GM18867 (cell line): Measurements from ENCODE around the gene CAMK4.

ENCODE experiments used
- ATAC-seq: cut with Tn5 transposase; IDR thresholded peaks from one replicate; pipeline ENCODE4 v1.9.1; 2021; ENCODE audit warnings: mild to moderate bottlenecking, moderate library complexity; ENCODE audit not compliant: unreplicated experiment

Gene CAMK4

DNA sequence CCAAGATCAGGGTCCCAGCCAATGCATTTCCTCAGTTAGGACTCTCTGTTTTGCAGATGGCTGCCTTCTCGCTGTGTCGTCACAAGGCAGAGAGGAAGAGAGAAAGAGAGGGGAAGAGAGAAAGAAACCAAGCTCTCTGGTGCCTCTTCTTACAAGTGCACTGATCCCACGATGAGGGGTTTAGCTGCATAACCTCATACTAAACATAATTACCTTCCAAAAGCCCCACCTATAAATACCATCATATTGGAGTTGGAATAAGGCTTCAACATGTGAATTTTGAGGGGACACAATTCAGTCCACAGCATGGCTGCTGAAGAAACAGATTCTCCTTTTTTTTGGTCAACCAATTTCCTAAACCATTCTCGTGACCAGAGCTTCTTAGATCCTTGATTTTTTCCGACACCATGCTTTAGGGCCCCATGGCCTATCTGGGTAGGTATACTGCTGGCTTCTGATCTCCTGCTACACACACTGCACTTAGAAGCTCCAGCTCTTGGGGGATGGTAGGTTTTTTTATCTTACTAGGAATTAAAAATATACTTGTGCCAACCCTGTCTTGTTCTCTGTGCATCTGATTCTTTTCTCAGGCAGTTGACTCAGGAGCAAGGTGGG lies 5.1 kb downstream of the CAMK4 start:
- ATAC-seq = no peak

DNA sequence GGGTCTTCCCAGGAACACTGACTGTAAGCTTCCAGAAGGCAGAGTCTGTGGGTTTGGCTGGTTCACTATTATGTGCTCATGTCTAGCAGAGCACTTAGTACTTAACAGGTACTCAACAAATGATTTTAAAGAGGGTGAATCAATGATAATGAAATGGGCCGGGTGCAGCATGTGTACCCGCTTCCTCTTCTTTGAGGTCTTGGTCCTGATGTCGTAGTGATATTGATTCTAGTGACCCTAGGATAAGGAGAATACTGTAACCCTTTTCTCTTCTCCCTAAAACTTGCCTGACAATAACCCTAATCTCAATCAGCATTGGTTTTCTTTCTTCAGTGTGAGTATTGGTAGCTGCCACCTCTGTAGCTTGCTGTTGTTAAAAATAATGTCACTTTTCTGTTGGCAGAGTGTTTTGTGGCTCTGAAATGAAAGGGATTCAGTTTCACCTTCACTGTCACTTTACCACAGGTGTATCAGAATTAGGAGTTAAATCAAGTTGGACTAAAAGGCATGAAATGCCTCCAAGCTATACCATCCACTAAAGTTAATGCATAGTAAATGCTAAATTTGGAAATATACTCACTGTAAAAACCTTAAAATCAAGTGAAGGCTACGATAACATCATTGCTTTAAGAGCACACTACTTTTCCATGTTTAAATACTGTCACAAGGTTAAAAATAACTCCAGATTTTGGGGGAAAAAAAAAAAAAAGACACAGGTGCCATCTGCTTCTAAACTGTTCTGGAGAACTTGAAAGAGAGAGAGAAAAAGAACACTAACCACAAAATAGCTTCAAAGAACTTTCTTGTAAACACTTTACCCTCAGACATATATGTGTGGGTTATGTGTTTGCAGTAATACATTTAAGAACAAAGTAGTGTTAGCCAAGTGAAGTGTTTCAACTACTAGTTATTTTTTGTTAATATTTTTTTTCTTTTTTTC lies 6.0 kb downstream of the CAMK4 start:
- ATAC-seq = peak; percentile 46

DNA sequence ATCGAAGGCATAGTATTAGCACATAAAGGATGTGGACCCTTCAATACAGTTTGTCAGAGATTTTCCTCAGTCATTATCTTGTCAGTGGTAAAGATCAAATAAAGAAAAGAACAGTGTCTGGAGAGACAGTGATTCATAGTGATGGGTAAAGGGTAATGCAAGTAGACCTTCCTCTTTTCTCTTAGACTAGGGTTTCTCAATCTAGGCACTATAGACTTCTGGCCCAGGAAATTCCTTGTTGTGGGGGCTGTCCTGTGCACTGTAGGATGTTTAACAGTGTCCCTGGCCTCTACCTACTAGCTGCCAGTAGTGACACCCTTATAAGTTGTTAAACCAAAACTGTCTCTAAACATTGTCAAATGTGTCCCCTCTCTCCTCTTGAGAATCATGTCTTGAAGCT lies 6.9 kb downstream of the CAMK4 start:
- no peak for ATAC-seq

DNA sequence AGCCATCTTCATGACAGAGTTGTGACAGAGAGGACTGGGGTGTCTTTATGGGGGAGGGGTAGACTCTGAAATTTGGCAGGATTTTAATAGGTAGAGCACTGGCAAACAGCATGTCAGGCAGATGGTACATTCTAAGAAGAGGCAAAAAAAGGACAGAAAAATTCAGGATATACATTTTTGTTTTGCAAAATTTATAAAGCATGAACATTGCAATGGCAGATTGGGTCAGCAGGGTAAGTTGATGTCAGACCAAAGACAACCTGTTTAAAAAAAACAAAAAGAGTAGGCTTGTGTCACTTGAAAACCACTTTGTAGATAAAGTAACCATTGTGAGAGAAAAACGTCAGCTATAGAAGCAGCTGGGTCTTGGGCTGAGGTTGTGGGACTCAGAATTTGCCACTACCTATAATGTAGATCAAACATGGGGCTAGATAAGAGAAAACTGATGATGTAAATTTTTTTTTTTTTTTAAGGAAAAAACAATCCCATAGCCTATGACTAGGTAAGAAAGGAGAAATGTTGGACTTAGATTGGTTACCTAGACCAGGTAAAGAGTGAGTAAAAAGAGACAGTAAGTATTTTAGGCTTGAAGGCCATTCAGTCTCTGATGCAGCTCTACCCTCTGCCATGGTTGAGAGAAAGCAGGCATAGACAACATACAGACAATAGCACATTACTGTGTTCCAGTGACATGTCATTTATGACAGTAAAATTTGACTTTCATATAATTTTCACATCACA lies 8.3 kb downstream of the CAMK4 start:
- no peak for ATAC-seq

DNA sequence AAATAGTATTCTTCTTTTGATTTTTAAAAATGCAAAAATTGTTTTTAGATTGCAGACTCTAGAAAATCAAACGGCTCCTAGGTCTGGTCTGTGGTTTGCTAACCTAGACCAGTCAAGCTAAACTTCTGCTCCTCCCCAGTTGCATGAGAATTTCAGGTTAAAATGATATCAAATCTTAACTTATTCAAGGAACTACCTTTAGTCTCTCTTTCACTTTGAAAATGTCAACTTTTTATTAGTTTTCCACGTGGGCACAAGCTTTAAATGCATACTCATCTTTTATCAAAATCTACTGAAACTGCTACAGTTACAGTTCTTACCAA lies 8.8 kb downstream of the CAMK4 start:
- no peak for ATAC-seq

DNA sequence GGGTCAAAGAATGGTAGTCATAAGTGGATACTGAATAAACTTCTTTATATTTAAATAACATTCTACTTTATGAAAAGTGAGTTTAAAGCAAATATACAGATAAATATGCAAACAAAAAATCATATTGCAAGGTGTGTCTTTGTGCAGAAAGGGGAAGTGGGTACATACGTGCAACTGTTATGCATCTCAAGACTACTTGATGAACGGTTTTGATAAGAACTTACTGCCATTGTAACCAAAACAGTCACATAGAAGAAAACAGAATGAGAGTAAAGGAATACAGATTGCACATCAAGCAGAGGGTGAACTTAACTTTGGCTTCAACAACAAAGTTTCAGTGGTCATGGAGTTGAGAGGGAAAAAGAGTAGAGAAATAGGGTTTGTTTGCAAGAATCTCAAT lies 9.9 kb downstream of the CAMK4 start:
- peak; percentile 32 for ATAC-seq

DNA sequence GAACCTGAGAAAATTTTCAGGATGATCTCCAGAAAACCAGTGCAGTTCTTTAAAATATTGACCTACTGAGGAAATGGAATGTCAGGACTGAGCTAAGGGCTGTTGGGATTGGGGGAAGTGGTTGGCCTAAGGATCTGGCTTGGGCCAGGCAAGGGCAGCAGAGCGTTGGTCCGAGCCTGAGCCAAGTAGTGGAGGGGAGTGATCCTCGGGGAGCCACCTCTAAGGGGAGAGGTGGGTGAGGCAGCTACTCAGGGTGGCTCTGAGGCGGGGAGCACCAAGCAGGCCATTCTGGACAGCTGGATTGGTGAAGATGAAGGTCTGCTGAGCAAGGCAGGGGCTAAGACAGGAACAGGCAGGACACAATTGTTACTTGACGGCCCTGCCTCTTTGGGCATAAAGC lies 11.5 kb downstream of the CAMK4 start:
- ATAC-seq = no peak

DNA sequence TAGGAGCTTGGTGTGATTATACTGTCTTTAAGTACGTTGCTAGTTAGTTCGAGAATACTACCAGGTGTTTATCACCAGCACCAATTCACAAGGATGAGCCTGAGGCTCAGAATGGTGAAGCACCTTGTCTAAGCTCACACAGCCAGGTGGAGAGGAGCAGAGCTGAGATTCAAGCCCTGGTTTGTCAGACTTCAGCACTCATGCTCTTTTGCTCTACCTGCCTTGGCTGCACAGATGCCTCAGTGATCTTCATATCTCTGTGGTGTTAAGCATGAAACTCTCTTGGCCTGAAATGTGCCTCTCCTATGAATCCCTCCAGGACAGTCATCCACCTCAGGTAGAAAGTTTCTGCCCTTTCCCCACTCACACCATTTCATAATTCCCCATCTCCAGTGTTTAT lies 12.2 kb downstream of the CAMK4 start:
- no peak for ATAC-seq

DNA sequence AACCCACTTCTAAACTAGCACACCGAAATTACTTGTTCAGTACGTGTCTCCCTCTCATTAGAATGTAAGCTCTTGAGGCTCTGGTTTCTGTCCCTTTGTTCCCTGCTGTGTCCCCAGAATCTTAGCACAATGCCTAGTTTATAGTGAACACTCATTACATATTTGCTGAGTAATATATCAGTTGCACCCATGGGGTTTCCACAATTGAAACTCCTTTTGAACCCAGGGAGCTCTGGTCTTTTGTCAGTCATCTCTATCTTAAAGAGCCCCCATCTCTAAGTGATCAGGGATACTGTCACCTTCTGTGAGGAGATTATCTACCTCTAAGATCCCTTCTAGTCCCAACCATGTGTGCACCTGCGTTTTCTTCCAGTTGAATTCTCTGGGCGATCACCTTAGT lies 12.8 kb downstream of the CAMK4 start:
- no peak for ATAC-seq

DNA sequence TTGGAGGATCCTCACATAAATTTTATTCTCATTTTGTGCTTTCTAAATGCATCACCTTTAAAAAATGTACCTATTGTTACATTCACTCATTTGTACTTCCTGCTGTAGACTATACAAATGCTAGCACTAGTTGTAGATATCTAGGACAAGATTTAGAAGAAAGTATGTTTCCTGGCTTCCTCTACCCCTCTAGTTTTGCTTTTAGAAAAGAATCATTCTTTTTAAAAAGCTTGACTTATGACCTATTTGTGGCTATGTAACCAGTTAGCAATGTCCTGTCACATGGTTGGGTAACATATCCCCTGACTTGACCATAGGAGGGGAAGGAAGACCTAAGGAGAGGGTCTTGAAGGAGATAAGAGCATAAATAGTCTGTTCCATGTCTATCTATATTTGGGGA lies 13.3 kb downstream of the CAMK4 start:
- ATAC-seq = no peak

DNA sequence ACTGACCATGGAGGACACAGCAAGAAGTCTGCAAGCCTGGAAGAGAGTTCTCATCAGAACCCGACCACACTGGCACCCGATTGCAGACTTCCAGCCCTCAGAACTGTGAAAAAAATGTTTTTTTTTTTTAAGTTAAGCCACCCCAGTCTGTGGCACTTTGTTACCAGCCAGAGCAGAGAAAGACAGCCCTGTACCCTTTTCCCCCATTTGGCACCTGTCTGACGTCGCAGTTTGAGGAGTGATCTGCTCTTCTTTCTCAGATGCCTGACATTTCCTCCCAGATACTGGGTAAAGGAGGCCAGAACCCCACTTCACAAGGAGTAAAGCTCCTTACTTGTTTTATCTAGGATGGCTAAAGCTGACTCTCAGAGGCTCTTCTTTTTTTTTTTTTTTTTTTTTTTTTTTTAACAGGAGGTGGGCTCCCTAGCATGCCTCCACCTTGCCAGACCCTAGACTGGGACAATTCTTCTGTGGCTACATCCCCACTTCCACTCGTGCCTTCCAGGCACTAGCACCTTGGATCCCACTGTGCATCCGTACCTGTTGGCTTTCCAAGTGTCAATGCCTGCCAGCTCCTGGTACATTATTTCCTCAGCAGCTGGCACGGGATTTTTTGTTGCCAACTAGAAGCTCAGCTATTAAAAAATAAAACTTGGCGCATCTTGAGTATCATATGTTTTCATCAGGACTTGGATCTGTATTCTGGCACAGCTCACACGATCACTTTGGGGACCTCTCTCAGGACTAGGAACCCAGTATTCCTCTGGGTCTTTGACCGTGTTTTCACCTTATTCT lies 14.4 kb downstream of the CAMK4 start:
- ATAC-seq = no peak

DNA sequence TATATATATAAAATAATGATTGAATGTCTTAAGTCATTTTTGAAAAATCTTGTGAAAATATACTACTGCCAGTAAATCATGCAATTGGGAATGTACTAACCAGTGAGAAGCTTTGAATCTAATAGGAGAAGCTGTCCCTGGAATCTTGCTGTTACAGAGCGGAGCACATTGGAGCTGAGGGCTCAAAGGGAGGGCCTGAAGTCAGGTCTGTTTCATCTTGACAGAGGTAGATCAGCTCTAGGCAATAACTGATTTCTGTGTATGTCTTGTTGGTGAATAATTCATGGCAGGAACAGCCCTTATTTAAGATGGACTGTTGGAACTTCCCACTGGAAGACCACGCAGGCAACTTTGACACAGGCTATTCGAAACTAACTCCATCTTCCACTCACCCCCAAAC lies 17.5 kb downstream of the CAMK4 start:
- ATAC-seq = no peak

DNA sequence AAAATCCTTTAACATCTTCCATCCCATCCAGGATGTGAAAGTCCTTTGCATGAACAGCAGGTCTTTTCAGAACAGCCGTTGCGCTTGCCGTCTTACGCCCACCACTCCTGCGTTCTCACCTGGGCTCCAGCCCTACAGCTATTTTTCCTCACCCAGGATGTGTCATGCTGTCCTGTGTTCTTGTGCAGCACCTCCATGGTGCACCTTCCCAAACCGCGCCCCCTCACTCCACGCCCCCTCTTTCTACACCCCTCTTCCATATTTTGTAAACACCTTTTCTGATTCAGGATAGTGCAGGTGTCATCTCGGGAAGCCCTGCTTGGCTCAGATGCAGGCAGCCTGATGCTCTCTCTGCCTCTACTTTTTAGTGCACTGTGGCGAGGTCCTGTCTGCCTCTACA lies 18.4 kb downstream of the CAMK4 start:
- no peak for ATAC-seq

DNA sequence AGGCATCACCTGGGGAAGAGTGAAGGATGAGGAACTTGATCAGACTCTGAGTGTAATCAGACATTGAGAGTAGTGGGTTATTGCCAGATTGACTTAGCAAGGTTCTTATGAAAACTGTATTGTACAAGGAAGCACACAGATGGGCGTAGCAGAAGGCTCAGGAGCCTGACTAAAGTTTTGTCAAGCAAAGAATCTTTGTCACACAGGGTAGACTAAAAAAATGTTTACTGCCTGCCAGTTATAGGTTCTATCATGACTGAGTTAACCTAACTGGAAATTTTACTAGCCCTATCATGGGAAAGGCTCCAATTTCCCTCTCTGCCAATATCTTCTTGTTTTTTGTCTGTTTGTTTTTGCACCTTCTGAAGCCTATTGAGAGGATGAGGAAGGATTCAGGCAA lies 19.1 kb downstream of the CAMK4 start:
- no peak for ATAC-seq

DNA sequence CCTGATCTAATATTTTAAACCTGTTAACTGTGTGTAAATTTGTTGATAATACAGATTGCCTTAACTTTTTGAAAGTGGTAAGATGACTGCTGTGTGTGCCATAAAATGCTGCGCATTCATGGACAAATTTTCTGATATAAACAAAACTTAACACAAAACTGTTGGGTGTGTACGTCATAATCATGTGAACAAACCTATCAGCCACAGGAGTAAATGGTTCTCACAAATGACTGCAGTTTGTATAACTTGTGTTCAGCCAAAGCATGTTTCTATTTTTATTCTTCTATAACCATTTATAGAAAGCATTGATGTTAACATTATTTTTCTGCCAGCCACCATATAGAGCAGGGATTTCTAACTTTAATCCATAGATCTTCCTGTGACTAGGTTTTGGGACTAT lies 21.5 kb downstream of the CAMK4 start:
- no peak for ATAC-seq

DNA sequence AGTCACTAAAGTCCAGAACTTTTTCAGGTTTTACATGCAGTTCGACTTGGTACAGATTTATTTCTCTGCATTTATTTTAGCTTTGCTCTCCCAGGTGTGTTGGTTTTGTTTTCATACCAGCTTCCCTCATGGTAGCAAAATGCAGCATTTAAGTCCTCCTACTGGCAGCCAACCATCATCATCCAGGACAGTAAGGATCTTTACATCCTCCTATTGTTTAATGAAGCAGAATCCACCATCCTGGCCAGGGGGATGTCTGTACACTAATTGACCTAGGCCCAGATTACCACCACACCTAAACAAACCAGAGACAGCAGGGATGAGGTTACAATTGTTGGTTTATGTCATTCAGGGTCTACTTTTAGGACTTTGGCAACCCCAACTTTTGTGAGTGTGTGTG lies 22.3 kb downstream of the CAMK4 start:
- ATAC-seq = no peak

DNA sequence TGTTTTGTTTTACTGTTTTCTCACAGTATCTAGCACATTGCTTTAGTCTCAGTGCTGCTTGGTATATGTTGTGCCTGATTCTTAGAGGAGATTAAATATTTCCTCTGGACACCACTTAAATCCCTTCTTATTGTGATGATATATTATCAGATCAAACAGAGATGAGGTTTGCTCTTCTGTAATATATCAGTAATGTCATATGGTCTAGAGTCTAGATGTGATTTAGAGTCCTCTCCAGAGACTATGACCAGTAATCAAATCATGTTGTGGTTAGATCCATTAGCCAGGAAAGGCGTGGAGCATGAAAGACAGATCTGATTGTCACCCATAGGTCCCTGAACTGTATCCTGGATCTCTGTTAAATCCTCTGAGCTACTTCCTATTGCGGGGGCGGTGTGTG lies 24.4 kb downstream of the CAMK4 start:
- no peak for ATAC-seq

DNA sequence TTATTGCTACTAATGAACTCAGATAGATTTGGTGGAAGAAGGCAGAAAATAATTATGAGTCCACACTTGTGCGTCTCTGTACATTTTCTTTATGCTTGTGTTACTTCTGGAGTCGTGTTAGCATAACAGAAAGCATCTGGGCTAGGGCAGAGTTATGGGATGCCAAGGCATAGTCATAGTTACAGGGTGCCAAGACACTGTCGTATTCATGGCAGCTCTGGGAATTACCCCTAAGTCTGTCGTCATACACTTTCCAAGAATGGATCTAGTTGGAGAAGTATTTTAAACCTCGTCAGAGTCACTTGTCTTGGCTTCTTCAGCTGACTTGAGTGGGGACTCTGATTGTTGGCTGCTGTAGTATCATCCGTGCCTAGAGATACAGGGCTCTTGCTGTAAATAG lies 27.7 kb downstream of the CAMK4 start:
- ATAC-seq = no peak

DNA sequence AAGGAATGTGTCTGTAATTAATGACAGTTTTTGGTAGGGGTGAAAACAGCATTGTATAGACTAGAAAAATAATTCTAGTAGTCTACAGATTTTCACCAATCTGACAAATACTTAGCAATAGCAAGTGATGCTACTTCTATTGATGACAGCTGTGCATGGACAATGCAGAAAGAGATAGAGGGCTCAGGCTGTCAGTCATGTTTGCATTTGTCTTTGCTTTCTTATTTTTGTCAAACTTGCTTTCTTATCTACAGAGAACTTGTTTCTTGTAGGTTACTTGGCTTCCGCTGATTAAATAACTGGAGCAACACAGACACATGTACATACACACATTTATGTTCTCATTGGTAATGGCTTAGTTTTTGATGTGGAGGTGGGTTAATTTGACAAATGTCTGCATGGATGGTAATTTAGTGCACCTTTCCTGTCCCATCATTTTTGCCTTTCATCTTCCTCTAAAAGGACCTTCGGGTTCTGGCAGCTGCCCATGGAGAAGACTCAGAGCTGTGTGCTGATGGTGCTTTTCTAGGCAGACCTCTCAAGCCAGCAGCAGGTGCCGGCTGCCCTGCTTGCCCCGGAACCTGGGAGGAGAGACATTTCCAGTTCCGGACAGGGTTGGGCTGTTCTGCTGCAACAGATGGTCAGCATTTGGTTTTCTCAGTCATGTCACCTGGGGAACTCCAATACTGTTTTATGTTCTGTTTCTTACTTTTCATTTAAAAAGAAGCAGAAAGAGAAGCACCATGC lies 28.8 kb downstream of the CAMK4 start:
- peak; percentile 85 for ATAC-seq

DNA sequence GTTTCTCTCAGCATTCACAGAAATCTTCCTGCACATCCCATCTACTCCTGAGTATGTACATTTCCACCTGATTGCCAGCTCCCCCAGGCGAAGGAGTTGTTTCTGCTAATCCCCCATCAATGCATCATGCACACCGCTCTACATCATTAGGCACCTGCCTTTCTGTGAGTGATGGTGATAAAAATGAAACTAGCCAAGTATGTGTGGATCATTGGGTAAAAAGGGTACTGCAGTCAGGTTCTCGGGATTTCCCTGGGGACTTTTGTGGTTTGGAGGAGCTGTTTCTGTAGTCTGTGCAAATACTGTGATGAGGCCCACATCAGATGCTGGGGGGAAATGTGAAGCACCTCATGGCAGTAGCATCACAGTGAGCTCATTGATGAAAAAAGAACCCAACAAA lies 30.4 kb downstream of the CAMK4 start:
- peak; percentile 69 for ATAC-seq

DNA sequence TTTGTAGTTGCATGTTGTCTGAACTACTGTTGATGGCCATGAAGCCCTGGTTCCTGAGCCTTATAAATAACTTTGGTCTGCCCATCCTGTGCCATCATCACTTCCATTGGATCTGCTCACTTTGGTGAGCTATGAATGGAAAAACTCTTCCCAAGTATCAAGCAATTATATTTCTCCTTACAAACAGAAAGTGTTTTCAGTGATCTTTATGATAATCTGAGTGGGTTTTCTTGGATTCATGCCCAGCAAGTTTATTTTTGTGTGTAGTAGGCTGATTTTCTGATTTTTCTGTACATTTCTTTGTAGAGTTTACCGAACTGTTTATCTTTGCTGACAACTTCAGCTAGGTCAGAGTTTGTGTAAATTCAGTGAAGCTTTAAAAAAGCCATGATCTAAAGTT lies 31.0 kb downstream of the CAMK4 start:
- no peak for ATAC-seq
